DOHH2 (cell line): Measurements from ENCODE around the gene L1CAM.

Experiments used
- EZH2phosphoT487 ChIP-seq: fragments of 200-600 bp; sonication (generic); IDR thresholded peaks from 2 replicates; pipeline ENCODE4 v1.6.1; 2017; ENCODE audit warnings: borderline replicate concordance, mild to moderate bottlenecking, antibody characterized with exemption, low read length, moderate library complexity, mixed read lengths
- TF ChIP-seq, protein P1 (sequence below): fragments of 200-600 bp; sonication (generic); IDR thresholded peaks from one replicate; pipeline ENCODE4 v1.5.1; 2014; ENCODE audit warnings: antibody characterized with exemption, mild to moderate bottlenecking, low read depth, low read length; ENCODE audit not compliant: poor library complexity, severe bottlenecking

GRCh38 chrX:153878345-153878744 is 7.6 kb downstream of the L1CAM start:
- TF ChIP-seq, protein P1, sequence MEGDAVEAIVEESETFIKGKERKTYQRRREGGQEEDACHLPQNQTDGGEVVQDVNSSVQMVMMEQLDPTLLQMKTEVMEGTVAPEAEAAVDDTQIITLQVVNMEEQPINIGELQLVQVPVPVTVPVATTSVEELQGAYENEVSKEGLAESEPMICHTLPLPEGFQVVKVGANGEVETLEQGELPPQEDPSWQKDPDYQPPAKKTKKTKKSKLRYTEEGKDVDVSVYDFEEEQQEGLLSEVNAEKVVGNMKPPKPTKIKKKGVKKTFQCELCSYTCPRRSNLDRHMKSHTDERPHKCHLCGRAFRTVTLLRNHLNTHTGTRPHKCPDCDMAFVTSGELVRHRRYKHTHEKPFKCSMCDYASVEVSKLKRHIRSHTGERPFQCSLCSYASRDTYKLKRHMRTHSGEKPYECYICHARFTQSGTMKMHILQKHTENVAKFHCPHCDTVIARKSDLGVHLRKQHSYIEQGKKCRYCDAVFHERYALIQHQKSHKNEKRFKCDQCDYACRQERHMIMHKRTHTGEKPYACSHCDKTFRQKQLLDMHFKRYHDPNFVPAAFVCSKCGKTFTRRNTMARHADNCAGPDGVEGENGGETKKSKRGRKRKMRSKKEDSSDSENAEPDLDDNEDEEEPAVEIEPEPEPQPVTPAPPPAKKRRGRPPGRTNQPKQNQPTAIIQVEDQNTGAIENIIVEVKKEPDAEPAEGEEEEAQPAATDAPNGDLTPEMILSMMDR, result no peak
- no peak for TF ChIP-seq EZH2phosphoT487
